T-helper 22 cell (primary cell): ENCODE measurements around the gene PBX3.
A peak's percentile ranks its signal among the peaks of the same experiment; 100 is the strongest.
"Not testable (repeated sequence)": the region's sequence is repeated elsewhere in the genome, so short reads cannot be mapped to it uniquely, and the experiment has no call there.

Experiments
- DNase-seq: peaks from one replicate; pipeline ENCODE4 v3.0.0-alpha.2; 2020; ENCODE audit warnings: low read depth

The PBX3 gene

GRCh38 chr9:125823874-125824406 lies 76.8 kb downstream of the PBX3 start:
- DNase-seq, result not testable (repeated sequence)

GRCh38 chr9:125825762-125826161 lies 78.6 kb downstream of the PBX3 start:
- no peak for DNase-seq

- DNase-seq, result no peak
Measured at GRCh38 chr9:125826850-125827249, 79.7 kb downstream of the PBX3 start.

GRCh38 chr9:125829743-125830142 lies 82.6 kb downstream of the PBX3 start:
- peak; percentile 27 for DNase-seq

GRCh38 chr9:125831054-125831453 lies 83.9 kb downstream of the PBX3 start:
- DNase-seq, result no peak

- no peak for DNase-seq
Measured at GRCh38 chr9:125831616-125832015, 84.4 kb downstream of the PBX3 start.

- no peak for DNase-seq
Measured at GRCh38 chr9:125835655-125836054, 88.5 kb downstream of the PBX3 start.

- DNase-seq, result no peak
Measured at GRCh38 chr9:125839317-125839716, 92.1 kb downstream of the PBX3 start.

- no peak for DNase-seq
Measured at GRCh38 chr9:125841444-125841843, 94.3 kb downstream of the PBX3 start.

- no peak for DNase-seq
Measured at GRCh38 chr9:125842242-125842641, 95.1 kb downstream of the PBX3 start.

- DNase-seq, result no peak
Measured at GRCh38 chr9:125843646-125844045, 96.5 kb downstream of the PBX3 start.

- no peak for DNase-seq
Measured at GRCh38 chr9:125844611-125845010, 97.4 kb downstream of the PBX3 start.

GRCh38 chr9:125845271-125845808 lies 98.2 kb downstream of the PBX3 start:
- DNase-seq, result no peak

- no peak for DNase-seq
Measured at GRCh38 chr9:125847735-125848134, 100.6 kb downstream of the PBX3 start.

GRCh38 chr9:125850106-125850632 lies 103.0 kb downstream of the PBX3 start:
- no peak for DNase-seq

GRCh38 chr9:125850763-125851162 lies 103.6 kb downstream of the PBX3 start:
- no peak for DNase-seq

- no peak for DNase-seq
Measured at GRCh38 chr9:125851979-125852378, 104.8 kb downstream of the PBX3 start.

- DNase-seq, result no peak
Measured at GRCh38 chr9:125852386-125852785, 105.2 kb downstream of the PBX3 start.

- no peak for DNase-seq
Measured at GRCh38 chr9:125854553-125855275, 107.5 kb downstream of the PBX3 start.

- no peak for DNase-seq
Measured at GRCh38 chr9:125856331-125856730, 109.2 kb downstream of the PBX3 start.

- DNase-seq, result no peak
Measured at GRCh38 chr9:125861405-125862058, 114.4 kb downstream of the PBX3 start.

GRCh38 chr9:125863923-125864322 lies 116.8 kb downstream of the PBX3 start:
- DNase-seq, result no peak
